WTC11 (cell line): ENCODE data around the gene LSM7. TPM values are rescaled to one million over a fixed set of nuclear protein-coding genes. Genes with fewer than 3 reads are reported as not detected.
A peak's percentile ranks its signal among the peaks of the same experiment; 100 is the strongest.

ENCODE experiments used
- ATAC-seq: fragments of 200-7000 bp; cut with Tn5 transposase; 2 replicates; pipeline ENCODE4 v1.10.0; 2021; ENCODE audit warnings: mild to moderate bottlenecking, moderate library complexity
- CTCF ChIA-PET: fragments of 300-600 bp; sonication (Branson Sonifier 250); formaldehyde crosslinking; loops from one replicate; lab custom pipeline; 2021; ENCODE audit warnings: antibody characterized with exemption; lab: Charles Lee
- POLR2A ChIA-PET: fragments of 350-600 bp; sonication (Branson Sonifier 250); formaldehyde crosslinking; loops from one replicate; lab custom pipeline; 2021; ENCODE audit warnings: antibody characterized with exemption; lab: Charles Lee
- DNase-seq: peaks from one replicate; pipeline ENCODE4 v3.0.0; 2021; ENCODE audit warnings: low spot score
- H3K27ac Mint-ChIP-seq: 2 replicates; pipeline ENCODE4 v1.8.0; 2021; ENCODE audit warnings: mixed read lengths
- H3K27me3 Mint-ChIP-seq: 2 replicates; pipeline ENCODE4 v1.8.0; 2021; ENCODE audit warnings: low read depth, mild to moderate bottlenecking, moderate library complexity, mixed read lengths
- H3K36me3 Mint-ChIP-seq: 2 replicates; pipeline ENCODE4 v1.8.0; 2021; ENCODE audit warnings: mixed read lengths
- H3K4me1 Mint-ChIP-seq: 2 replicates; pipeline ENCODE4 v1.8.0; 2022; ENCODE audit warnings: mixed read lengths
- H3K4me3 Mint-ChIP-seq: 2 replicates; pipeline ENCODE4 v1.8.0; 2021; ENCODE audit warnings: mild to moderate bottlenecking, moderate library complexity, mixed read lengths
- H3K9me3 Mint-ChIP-seq: 2 replicates; pipeline ENCODE4 v1.8.0; 2021; ENCODE audit warnings: mixed read lengths
- ESRRA ChIP-seq: sonication (generic); formaldehyde crosslinking; IDR thresholded peaks from 2 replicates; pipeline ENCODE4 v1.8.1; 2022; ENCODE audit warnings: mild to moderate bottlenecking, missing genetic modification reagents, borderline replicate concordance
- IRF2 ChIP-seq: sonication (generic); formaldehyde crosslinking; IDR thresholded peaks from 2 replicates; pipeline ENCODE4 v1.8.0; 2022; ENCODE audit warnings: low read depth, missing genetic modification reagents, borderline replicate concordance
- JAZF1 ChIP-seq: fragments of 250-450 bp; sonication (Bioruptor Pico); IDR thresholded peaks from 2 replicates; pipeline ENCODE4 v1.9.0; 2021; ENCODE audit warnings: moderate library complexity, mild to moderate bottlenecking, inconsistent platforms
- KAT7 ChIP-seq: sonication (generic); formaldehyde crosslinking; IDR thresholded peaks from 2 replicates; pipeline ENCODE4 v1.8.1; 2023; ENCODE audit warnings: missing genetic modification reagents, mild to moderate bottlenecking, borderline replicate concordance
- NR1H2 ChIP-seq: sonication (generic); formaldehyde crosslinking; IDR thresholded peaks from 2 replicates; pipeline ENCODE4 v1.9.0; 2021; ENCODE audit warnings: mild to moderate bottlenecking, moderate library complexity, missing genetic modification reagents
- OVOL2 ChIP-seq: fragments of 250-450 bp; sonication (Bioruptor Pico); IDR thresholded peaks from 2 replicates; pipeline ENCODE4 v1.9.0; 2021; ENCODE audit warnings: mild to moderate bottlenecking, borderline replicate concordance
- TEAD4 ChIP-seq: sonication (generic); formaldehyde crosslinking; IDR thresholded peaks from 2 replicates; pipeline ENCODE4 v1.8.0; 2022; ENCODE audit warnings: mild to moderate bottlenecking, missing genetic modification reagents
- ZNF138 ChIP-seq: sonication (generic); formaldehyde crosslinking; conservative IDR thresholded peaks from 2 replicates; pipeline ENCODE4 v1.8.1; 2022; ENCODE audit warnings: mild to moderate bottlenecking, moderate library complexity, missing genetic modification reagents
- ZNF423 ChIP-seq: fragments of 250-450 bp; sonication (Bioruptor Pico); IDR thresholded peaks from 2 replicates; pipeline ENCODE4 v2.1.2; 2022; ENCODE audit warnings: mild to moderate bottlenecking, moderate library complexity
- total RNA-seq: library from RNA; stranded (reverse); gene quantifications from 3 replicates; pipeline ENCODE4 v1.2.3, GENCODE V29; 2021
- TF ChIP-seq, protein P1 (sequence below): sonication (generic); formaldehyde crosslinking; IDR thresholded peaks from 2 replicates; pipeline ENCODE4 v1.8.1; 2023; ENCODE audit warnings: mild to moderate bottlenecking, missing genetic modification reagents, moderate library complexity
- TF ChIP-seq, protein P2 (sequence below): fragments of 250-450 bp; sonication (Bioruptor Pico); IDR thresholded peaks from 2 replicates; pipeline ENCODE4 v1.9.0; 2021; ENCODE audit warnings: mild to moderate bottlenecking, borderline replicate concordance
- TF ChIP-seq, protein P3 (sequence below): fragments of 250-450 bp; sonication (Bioruptor Pico); conservative IDR thresholded peaks from 2 replicates; pipeline ENCODE4 v1.9.0; 2021; ENCODE audit warnings: mild to moderate bottlenecking
- TF ChIP-seq, protein P4 (sequence below): fragments of 250-450 bp; sonication (Bioruptor Pico); IDR thresholded peaks from 2 replicates; pipeline ENCODE4 v1.8.0; 2021; ENCODE audit warnings: mild to moderate bottlenecking

The LSM7 gene
- total RNA-seq, 1 experiment from 2014 or later: 245 TPM

DNA sequence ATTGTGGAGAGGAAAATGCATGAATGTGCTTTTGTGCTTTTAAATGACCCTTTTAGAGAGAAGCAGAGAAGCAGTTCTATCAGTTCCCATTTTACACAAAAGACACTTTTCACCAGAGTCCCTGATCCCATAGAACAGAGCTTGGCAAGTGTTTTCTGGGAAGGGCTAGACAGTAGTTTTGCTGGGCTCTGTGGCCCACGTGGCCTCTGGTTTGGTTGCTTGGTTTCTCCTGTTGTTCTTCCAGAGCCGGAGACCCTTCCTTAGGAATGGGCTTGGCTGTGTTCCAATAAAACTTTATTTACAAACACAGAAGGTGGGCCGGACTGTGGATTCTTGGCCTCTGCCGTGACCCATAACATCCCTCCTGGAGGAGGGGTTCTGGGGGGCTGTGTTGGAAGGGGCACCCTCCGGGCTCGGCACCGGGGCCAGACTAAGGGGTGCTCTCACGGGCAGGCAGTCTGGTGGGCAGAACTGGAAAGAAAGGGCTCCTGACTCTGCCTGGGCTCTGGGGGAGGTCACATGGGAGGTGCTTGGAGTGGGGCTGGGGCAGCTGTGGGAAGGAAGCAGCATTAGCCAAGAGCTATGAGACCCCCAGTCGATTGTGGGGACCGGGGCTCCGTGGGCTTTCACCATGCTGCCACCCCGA, 3.3 kb upstream of the LSM7 start:
- CTCF ChIA-PET: interaction anchor here (0.6 to 1.6 kb wide), 5 partner anchors 16 to 191 kb away, joined by 3 to 5 read pairs (median 4); no protein-coding TSS in a partner anchor
- peaks cover 10% of the 10 kb centered on the region for H3K9me3 Mint-ChIP-seq

DNA sequence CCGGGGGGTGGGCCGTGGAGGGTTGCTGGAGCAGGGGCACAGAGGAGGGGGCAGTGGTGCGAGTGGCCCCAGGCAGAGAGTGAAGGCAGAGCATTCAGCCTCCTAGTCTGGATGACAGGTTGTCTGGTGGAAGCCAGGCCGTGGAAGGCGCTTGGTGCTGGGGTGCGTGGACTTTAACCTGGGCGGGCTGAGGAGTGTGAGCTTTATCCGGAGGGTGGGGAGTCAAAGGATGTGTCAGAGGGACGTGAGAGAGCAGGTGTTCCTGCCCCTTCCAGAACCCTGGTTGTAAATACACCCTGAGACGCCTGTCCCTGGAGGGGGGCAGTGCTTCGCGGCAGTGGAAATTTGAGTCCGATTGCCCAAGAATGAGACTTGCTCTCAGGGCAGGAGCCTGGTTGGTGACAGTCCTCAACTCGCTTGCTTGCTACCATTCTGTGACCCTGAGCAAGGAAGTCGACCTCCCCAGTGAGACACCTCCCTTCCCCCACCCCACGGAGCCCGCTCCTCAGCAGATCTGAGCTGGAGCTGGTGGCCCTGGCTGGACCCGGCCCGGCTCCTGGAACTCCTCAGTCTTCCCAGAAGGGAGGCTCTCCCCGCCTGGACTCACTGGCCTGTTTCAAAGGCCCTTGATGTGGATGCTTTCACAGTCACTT, 2.4 kb upstream of the LSM7 start:
- ChIA-PET CTCF (interaction anchor here (0.7 to 1.6 kb wide), 5 partner anchors 15 to 94 kb away, joined by 3 to 5 read pairs (median 4); no protein-coding TSS in a partner anchor), POLR2A (no interaction called here)

More for the DNA sequence above, 3.3 kb upstream of the LSM7 start:
- no peak for TF ChIP-seq IRF2 (CRISPR knock-in tag)
- TF ChIP-seq, protein P1, sequence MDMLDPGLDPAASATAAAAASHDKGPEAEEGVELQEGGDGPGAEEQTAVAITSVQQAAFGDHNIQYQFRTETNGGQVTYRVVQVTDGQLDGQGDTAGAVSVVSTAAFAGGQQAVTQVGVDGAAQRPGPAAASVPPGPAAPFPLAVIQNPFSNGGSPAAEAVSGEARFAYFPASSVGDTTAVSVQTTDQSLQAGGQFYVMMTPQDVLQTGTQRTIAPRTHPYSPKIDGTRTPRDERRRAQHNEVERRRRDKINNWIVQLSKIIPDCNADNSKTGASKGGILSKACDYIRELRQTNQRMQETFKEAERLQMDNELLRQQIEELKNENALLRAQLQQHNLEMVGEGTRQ (CRISPR knock-in tag): 0 out of 2 replicates have a peak, but pooled peaks have one; percentile 10
- H3K27me3 Mint-ChIP-seq: no peaks in the 10 kb centered on the region
- peaks cover 11% of the 10 kb centered on the region for H3K36me3 Mint-ChIP-seq
- DNase-seq (no peak), ATAC-seq (no peak)
- peak overlapping the region; percentile 80; the same call in 1 of the 2 replicates for H3K4me3 Mint-ChIP-seq
- POLR2A ChIA-PET: no interaction called here
- peak overlapping the region; percentile 91 for H3K27ac Mint-ChIP-seq
- peaks cover 41% of the 10 kb centered on the region for H3K4me1 Mint-ChIP-seq

DNA sequence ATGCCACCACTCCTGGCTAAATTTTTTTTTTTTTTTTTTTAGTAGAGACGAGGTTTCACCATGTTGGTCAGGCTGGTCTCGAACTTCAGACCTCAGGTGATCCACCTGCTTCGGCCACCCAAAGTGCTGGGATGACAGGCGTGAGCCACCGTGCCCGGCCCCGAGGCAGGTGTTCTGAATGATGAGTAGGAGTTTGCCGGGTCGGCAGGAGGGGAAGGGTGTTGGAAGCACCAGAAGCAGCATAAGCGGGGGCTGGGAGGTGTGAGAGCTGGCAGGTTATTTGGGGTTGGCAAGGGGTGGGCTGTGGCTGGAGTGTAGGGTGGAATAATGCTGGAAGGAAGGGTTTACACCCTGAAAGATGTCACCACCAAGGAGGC, 1.9 kb upstream of the LSM7 start:
- POLR2A ChIA-PET: interaction anchor here (0.6 kb wide), 1 partner anchor 14 kb away, joined by 5 read pairs; no protein-coding TSS in a partner anchor

More for the DNA sequence above, 2.4 kb upstream of the LSM7 start:
- Mint-ChIP-seq H3K4me1 (peaks cover 41% of the 10 kb centered on the region), H3K9me3 (peaks cover 2% of the 10 kb centered on the region), H3K27me3 (no peaks in the 10 kb centered on the region), H3K4me3 (peak overlapping the region; percentile 80), H3K36me3 (peaks cover 6% of the 10 kb centered on the region), H3K27ac (peak overlapping the region; percentile 91)
- TF ChIP-seq JAZF1 (CRISPR knock-in tag): no peak
- TF ChIP-seq TEAD4: no peak
- TF ChIP-seq, protein P2, sequence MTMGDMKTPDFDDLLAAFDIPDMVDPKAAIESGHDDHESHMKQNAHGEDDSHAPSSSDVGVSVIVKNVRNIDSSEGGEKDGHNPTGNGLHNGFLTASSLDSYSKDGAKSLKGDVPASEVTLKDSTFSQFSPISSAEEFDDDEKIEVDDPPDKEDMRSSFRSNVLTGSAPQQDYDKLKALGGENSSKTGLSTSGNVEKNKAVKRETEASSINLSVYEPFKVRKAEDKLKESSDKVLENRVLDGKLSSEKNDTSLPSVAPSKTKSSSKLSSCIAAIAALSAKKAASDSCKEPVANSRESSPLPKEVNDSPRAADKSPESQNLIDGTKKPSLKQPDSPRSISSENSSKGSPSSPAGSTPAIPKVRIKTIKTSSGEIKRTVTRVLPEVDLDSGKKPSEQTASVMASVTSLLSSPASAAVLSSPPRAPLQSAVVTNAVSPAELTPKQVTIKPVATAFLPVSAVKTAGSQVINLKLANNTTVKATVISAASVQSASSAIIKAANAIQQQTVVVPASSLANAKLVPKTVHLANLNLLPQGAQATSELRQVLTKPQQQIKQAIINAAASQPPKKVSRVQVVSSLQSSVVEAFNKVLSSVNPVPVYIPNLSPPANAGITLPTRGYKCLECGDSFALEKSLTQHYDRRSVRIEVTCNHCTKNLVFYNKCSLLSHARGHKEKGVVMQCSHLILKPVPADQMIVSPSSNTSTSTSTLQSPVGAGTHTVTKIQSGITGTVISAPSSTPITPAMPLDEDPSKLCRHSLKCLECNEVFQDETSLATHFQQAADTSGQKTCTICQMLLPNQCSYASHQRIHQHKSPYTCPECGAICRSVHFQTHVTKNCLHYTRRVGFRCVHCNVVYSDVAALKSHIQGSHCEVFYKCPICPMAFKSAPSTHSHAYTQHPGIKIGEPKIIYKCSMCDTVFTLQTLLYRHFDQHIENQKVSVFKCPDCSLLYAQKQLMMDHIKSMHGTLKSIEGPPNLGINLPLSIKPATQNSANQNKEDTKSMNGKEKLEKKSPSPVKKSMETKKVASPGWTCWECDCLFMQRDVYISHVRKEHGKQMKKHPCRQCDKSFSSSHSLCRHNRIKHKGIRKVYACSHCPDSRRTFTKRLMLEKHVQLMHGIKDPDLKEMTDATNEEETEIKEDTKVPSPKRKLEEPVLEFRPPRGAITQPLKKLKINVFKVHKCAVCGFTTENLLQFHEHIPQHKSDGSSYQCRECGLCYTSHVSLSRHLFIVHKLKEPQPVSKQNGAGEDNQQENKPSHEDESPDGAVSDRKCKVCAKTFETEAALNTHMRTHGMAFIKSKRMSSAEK: no peak
- TF ChIP-seq NR1H2 (CRISPR knock-in tag): no peak
- TF ChIP-seq, protein P3, sequence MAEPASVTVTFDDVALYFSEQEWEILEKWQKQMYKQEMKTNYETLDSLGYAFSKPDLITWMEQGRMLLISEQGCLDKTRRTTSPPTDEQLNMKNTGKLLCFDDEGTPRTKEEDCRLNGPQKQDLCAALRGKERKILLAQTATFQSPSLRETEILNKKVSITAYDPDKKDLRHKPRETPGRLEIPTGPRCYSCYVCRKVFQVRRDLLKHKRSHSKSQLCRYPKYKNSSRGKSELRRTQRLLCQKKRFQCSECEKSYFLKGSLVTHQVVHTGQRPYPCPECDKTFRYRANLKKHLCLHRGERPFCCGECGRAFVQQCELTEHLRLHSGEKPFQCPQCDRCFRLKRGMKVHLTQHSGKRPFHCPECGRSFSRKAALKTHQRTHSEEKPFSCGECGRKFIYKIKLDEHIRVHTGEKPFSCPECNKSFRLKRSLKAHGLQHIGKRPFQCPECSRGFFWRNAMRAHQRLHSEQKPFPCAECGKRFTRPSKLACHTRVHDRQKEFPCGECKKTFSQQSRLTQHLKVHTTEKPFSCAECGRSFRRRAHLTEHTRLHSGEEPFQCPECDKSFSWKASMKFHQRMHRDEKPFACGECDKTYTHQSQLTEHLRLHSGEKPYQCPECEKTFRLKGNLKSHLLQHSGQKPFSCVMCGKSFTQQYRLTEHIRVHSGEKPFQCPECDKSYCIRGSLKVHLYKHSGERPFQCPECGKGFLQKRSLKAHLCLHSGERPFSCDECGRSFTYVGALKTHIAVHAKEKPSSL (CRISPR knock-in tag): no peak
- no peak for TF ChIP-seq ESRRA (CRISPR knock-in tag)
- no peak for TF ChIP-seq ZNF423 (CRISPR knock-in tag)
- no peak for TF ChIP-seq ZNF138
- no peak for TF ChIP-seq OVOL2 (CRISPR knock-in tag)
- no peak for ATAC-seq
- DNase-seq: no peak

More for the DNA sequence above, 1.9 kb upstream of the LSM7 start:
- Mint-ChIP-seq H3K27ac (peak overlapping the region; percentile 91), H3K4me1 (peaks cover 41% of the 10 kb centered on the region), H3K4me3 (peak overlapping the region; percentile 80), H3K36me3 (peaks cover 4% of the 10 kb centered on the region), H3K9me3 (no peaks in the 10 kb centered on the region), H3K27me3 (no peaks in the 10 kb centered on the region)
- no peak for ATAC-seq
- no peak for TF ChIP-seq KAT7
- TF ChIP-seq, protein P4, sequence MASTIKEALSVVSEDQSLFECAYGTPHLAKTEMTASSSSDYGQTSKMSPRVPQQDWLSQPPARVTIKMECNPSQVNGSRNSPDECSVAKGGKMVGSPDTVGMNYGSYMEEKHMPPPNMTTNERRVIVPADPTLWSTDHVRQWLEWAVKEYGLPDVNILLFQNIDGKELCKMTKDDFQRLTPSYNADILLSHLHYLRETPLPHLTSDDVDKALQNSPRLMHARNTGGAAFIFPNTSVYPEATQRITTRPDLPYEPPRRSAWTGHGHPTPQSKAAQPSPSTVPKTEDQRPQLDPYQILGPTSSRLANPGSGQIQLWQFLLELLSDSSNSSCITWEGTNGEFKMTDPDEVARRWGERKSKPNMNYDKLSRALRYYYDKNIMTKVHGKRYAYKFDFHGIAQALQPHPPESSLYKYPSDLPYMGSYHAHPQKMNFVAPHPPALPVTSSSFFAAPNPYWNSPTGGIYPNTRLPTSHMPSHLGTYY: no peak
- CTCF ChIA-PET: interaction anchor here (0.7 to 1.2 kb wide), 2 partner anchors 14 to 24 kb away, joined by 3 to 5 read pairs; no protein-coding TSS in a partner anchor
- no peak for DNase-seq
